Embryonic facial prominence (tissue), 1 donor: ENCODE data around the gene MAML1.

Experiments used
- DNase-seq: peaks from one replicate; pipeline ENCODE4 v3.0.0-alpha.2; 2016; ENCODE audit errors: extremely low spot score

Gene MAML1

GRCh38 chr5:179805529-179806249 is 73.1 kb downstream of the MAML1 start:
- DNase-seq = no peak

DNA sequence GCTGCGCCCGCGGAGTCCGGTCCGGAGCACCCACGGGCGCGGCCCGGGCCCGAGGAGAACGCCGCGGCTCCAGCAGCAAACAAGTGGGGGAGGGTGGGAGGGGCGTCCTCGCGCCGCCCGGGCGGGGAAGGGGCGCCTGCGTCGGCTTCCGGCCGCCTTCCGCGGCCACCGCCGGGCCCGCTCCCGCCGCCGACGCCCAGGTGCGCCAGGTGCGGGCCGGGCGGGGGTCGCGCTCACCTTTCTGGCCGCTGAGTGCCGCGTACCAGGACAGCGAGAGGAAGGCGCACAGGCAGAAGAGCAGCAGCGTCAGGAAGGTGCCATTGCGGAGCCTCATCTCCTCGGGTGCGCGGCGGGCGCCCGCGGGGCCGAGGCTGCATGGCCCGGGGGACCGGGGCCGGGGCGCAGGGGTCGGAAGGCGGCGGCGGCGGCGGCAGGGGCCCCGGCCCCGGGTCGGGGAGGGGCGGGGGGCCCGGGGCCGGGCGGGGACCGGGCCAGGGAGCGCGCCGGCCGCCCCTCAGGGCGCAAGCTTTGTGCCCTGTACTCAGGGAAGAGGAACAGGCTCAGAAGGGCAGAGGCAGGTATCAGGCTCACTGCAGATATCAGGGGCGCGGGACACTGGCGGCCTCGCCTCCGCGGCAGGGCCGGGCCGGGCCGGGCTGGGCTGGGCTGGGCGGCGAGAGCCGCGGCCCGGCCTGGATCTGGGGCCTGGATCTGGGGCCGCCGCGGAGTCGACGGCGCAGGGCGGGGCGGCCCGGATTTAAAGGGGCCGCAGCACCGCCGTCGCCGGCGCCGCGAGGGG is 73.8 kb downstream of the MAML1 start, which contains the start of gene MGAT4B:
TSS of gene MGAT4B (minus strand) at position 617 of the 799 bp plus-strand sequence. CDS start at position 334, 283 bp downstream.
- no peak for DNase-seq

GRCh38 chr5:179812135-179812825 is 79.7 kb downstream of the MAML1 start:
- no peak for DNase-seq

- no peak for DNase-seq
Measured at GRCh38 chr5:179812997-179813607, 80.5 kb downstream of the MAML1 start.

DNA sequence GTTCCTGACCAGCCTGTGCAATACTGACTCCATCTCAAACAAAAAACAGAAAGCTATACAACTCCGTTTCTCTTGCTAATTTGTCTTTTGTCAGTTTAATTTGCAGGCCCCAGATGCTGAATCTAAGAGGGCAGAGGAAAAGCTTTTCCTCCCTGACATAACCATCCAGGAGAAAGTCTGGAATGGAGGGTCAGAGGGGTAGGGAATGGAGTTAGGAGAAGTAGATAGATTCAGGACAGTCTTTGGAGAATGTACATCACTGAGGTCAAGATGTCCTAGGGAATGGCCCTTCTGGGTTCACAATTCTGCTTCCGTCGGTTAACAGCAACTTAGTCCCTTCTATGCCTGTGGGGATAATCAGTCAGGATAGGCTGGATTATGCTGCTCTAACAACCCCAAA is 81.5 kb downstream of the MAML1 start:
- no peak for DNase-seq

DNA sequence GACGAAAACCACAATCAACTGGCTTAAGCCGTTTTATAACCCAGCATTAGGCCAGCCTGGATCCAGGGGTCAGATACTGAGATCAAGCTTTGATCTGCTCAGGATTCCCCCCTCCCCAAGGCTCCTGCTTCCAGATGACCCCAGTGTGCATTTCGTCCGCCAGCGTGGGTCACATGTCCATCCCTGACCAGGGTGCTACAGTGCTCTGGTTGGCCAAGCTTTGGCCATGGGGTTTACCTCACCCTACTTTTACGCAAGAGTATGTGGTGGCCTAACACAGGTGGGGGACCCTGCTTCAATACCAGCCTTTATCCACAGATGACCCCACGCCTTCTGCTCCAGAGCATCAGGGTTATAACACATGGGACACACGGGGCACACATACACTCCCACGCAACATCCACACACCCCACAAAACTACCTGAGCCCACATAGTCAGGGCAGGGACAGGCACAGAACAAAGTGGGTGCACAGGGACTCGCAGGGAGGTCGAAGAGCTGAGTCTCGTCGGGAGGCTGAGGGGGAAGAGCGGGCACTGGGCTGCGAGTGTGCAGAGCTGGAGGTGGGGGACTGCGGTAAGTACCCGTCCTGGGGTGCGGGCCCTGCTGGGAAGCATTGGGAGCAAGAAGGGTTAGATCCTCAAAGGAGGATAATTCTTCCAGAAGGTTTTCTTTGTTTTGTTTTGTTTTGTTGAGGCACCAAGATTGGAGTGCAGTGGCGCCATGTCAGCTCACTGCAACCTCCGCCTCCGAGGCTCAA is 83.0 kb downstream of the MAML1 start:
- DNase-seq = no peak

DNA sequence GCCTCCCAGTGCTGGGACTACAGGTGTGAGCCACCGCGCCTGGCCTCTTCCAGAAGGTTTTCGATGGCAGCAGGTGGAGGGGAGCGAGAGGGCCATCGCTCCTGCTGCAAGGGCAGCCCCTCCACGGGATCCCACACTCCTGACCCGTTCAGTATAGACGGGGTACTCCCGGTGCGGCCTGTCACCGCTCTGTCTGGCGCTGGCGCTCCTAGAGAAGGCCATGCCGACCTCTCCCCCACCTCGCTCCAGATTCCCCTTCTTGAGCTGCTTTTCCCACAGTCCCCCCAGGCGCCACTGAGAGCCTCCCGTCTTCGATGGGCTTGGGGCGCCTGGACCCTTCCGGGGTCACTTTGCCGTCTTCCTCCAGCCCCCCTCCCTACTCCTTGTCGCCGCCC is 83.8 kb downstream of the MAML1 start:
- no peak for DNase-seq

DNA sequence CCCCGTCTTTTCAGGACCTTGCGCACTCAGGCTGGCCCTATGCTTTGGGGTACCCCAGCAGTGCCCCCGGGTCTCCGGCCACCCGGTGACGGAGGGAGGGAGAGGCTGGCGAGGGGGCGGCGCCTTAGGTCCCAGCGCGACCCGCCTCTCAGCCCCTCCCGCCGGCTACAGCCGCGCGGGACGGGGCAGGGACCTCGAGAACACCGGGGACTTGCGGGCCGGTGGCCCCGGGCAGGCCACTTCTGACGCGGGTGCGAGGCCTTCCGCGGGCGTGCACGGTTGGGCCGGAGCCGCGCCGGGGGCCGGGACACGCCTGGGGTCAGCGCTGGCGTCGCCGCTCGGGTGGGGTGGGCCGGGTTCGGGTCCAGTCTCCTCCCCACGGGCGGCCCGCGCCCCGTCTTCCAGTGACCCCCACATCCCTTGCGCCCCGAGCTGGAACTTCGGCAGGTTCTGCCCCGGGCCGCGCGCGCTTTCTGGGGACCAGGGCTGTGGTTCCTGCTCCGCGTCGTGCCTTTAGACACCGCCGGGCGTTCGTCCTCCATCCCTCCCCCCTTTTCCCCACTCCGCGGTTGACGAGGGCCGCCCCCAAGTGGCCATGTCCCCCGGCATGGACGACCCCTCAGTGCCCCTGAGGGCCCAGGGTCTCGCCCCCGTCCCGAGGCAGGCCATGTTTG is 84.3 kb downstream of the MAML1 start:
- no peak for DNase-seq

- DNase-seq = no peak
Measured at GRCh38 chr5:179817470-179817840, 84.8 kb downstream of the MAML1 start.

GRCh38 chr5:179817890-179818745 is 85.5 kb downstream of the MAML1 start:
- no peak for DNase-seq

GRCh38 chr5:179818746-179819295 is 86.2 kb downstream of the MAML1 start:
- no peak for DNase-seq

DNA sequence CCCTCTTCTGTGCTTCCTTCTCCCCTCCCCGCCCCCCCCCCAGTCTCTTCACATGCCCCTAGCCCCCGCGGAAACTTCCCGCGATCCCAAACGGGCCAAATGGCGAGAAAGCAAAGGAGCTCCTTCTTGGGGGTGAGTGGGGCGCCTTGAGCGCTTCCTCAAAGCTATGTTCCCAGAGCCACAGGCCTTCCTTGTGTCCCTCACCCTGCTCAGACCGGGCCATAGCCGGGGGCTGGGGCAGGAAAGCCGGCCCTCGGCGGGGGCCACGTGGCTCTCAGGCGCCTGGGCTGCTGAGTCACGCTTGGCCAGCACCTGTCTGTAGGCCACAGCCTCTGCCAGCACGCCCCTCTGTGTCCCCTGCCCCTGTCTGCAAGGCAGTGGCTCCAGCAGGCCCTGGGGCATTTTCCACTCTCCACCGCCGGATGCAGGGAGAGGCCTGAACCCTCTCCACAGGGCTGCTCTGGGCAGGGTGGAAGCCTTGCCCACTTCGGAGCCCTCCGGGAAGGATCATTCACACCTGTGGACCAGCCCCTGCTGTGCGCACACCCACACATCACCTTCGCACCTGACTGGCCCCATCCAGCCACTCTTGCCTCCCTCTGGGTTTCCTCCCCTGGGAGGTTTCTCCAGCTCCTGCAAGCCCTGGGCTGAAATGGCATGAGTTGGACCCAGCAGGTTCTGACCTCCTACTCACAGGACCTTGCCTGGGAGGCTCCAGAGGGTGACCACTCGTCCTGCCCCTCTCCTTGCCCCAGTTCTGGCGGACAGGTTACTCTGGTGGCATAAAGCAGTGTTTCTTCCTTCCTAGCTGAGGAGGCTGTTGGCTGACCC is 86.9 kb downstream of the MAML1 start:
- DNase-seq = no peak

GRCh38 chr5:179820127-179820482 is 87.5 kb downstream of the MAML1 start:
- no peak for DNase-seq

GRCh38 chr5:179820483-179821297 is 88.1 kb downstream of the MAML1 start, which contains the start of gene SQSTM1:
SQSTM1 (plus strand) TSS chr5:179820905; CDS start chr5:179820937, 32 bp downstream.
- peak; percentile 53 for DNase-seq

GRCh38 chr5:179821298-179822058 is 88.9 kb downstream of the MAML1 start:
- DNase-seq = peak; percentile 71

DNA sequence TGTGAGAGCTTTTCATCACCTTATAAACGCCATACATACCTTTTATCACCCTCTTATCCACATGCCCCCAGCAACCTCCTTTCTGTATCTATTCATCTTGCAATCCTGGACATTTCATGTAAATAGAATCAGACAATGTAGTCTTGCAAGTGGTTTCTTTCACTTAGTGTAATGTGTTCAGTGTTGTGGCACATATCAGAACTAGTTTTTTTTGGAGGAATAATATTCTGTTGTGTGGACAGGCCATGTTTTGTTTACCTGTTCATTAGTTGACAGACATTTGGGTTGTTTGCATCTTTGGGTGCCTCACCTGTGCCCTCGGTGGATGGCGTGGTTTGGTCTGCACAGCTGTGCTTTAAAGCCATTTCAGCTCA is 89.4 kb downstream of the MAML1 start:
- DNase-seq = no peak

GRCh38 chr5:179822444-179822990 is 89.9 kb downstream of the MAML1 start:
- no peak for DNase-seq
